GM06990 (cell line): ENCODE data around the gene PLA2G3.
"Not testable (repeated sequence)": the region's sequence is repeated elsewhere in the genome, so short reads cannot be mapped to it uniquely, and the experiment has no call there.

Experiments used
- DNase-seq: peaks from one replicate; pipeline ENCODE4 v3.0.0-alpha.2; 2011; ENCODE audit not compliant: insufficient read length; ENCODE audit errors: extremely low read depth
- H3K27me3 ChIP-seq: replicated peaks from 2 replicates; pipeline ENCODE4 v1.6.0; 2011; ENCODE audit warnings: low read length; ENCODE audit not compliant: control insufficient read depth, insufficient read depth
- H3K36me3 ChIP-seq: 2 replicates; pipeline ENCODE4 v1.5.1; 2011; ENCODE audit warnings: low read length; ENCODE audit not compliant: control insufficient read depth, insufficient read depth
- H3K4me3 ChIP-seq: replicated peaks from 2 replicates; pipeline ENCODE4 v1.5.1; 2011; ENCODE audit warnings: low read depth, mild to moderate bottlenecking, control low read depth, low read length
- CTCF ChIP-seq: IDR thresholded peaks from 2 replicates; pipeline ENCODE4 v1.5.1; 2011; ENCODE audit warnings: low read length, control low read depth, mild to moderate bottlenecking, inconsistent platforms; ENCODE audit not compliant: insufficient read depth, poor library complexity, severe bottlenecking

Gene PLA2G3

GRCh38 chr22:31178859-31179258 lies 38.6 kb upstream of the PLA2G3 start:
- H3K27me3 ChIP-seq = no peaks in the 10 kb centered on the region
- H3K36me3 ChIP-seq = peaks cover 1% of the 10 kb centered on the region; the same call in 1 of the 2 replicates
- TF ChIP-seq CTCF = no peak
- H3K4me3 ChIP-seq = no peak overlapping the region
- no peak for DNase-seq

GRCh38 chr22:31177420-31178162 lies 37.3 kb upstream of the PLA2G3 start:
- no peak for DNase-seq
- TF ChIP-seq CTCF = no peak
- Histone ChIP-seq H3K4me3 (no peak overlapping the region), H3K27me3 (no peaks in the 10 kb centered on the region), H3K36me3 (peaks cover 1% of the 10 kb centered on the region; the same call in 1 of the 2 replicates)

- no peaks in the 10 kb centered on the region for H3K27me3 ChIP-seq
- H3K4me3 ChIP-seq = no peak overlapping the region
- no peak for DNase-seq
- H3K36me3 ChIP-seq = peaks cover 1% of the 10 kb centered on the region; the same call in 1 of the 2 replicates
- TF ChIP-seq CTCF = no peak
Measured at GRCh38 chr22:31176923-31177322, 36.6 kb upstream of the PLA2G3 start.

- no peak overlapping the region for H3K4me3 ChIP-seq
- peaks cover 3% of the 10 kb centered on the region; the same call in 1 of the 2 replicates for H3K36me3 ChIP-seq
- no peaks in the 10 kb centered on the region for H3K27me3 ChIP-seq
- TF ChIP-seq CTCF = no peak
- no peak for DNase-seq
Measured at GRCh38 chr22:31173386-31174145, 33.3 kb upstream of the PLA2G3 start.

GRCh38 chr22:31171734-31172133 lies 31.4 kb upstream of the PLA2G3 start:
- H3K27me3 ChIP-seq, DNase-seq, H3K4me3 ChIP-seq, H3K36me3 ChIP-seq: not testable (repeated sequence)

- Histone ChIP-seq H3K27me3 (no peaks in the 10 kb centered on the region), H3K4me3 (no peak overlapping the region), H3K36me3 (peaks cover 1% of the 10 kb centered on the region)
- no peak for DNase-seq
- TF ChIP-seq CTCF = no peak
Measured at GRCh38 chr22:31170971-31171370, 30.7 kb upstream of the PLA2G3 start.
